Esophagus muscularis mucosa (tissue), 4 donors: ENCODE results near the gene RIPOR2. TPM values are rescaled to one million over a fixed set of nuclear protein-coding genes. Genes with fewer than 3 reads are reported as not detected.

Experiments
- DNase-seq: peaks from one replicate; pipeline ENCODE4 v3.0.0-alpha.2; 2017; ENCODE audit errors: extremely low spot score
- H3K27ac ChIP-seq, 4 donors: fragments of 200-600 bp; sonication (generic); replicated peaks in 1 of 4; 1 replicate in 3 of 4; 2 replicates in 1 of 4; pipeline ENCODE4 v1.5.1; 2016 to 2019; ENCODE audit warnings: mild to moderate bottlenecking in 1 of 4
- H3K27me3 ChIP-seq, 4 donors: fragments of 200-600 bp; sonication (generic); one replicate each; pipeline versions ENCODE4 v1.5.1 to v1.6.0; 2016 to 2019
- H3K36me3 ChIP-seq, 4 donors: fragments of 200-600 bp; sonication (generic); one replicate each; pipeline ENCODE4 v1.5.1; 2016 to 2019
- H3K4me1 ChIP-seq, 4 donors: fragments of 200-600 bp; sonication (generic); one replicate each; pipeline ENCODE4 v1.5.1; 2016 to 2019
- H3K4me3 ChIP-seq, 4 donors: fragments of 200-600 bp; sonication (generic); 1 replicate in 2 of 4; 2 replicates in 2 of 4; pipeline ENCODE4 v1.5.1; 2016 to 2019; ENCODE audit warnings: mild to moderate bottlenecking in 4 of 4, moderate library complexity in 1 of 4
- H3K9me3 ChIP-seq, 4 donors: fragments of 200-600 bp; sonication (generic); 1 replicate in 3 of 4; 2 replicates in 1 of 4; pipeline ENCODE4 v1.5.1; 2016 to 2019
- CTCF ChIP-seq, 3 experiments: fragments of 200-600 bp in 2 of 3; fragments of 450-650 bp in 1 of 3; sonication (generic) in 2 of 3; IDR thresholded peaks; one replicate each; pipeline ENCODE4 v1.5.1; 2017 to 2019; ENCODE audit warnings: antibody characterized with exemption in 3 of 3, mild to moderate bottlenecking in 2 of 3, moderate library complexity in 1 of 3
- EP300 ChIP-seq: sonication (generic); formaldehyde crosslinking; IDR thresholded peaks from one replicate; pipeline ENCODE4 v1.6.1; 2017; ENCODE audit warnings: antibody characterized with exemption
- POLR2A ChIP-seq: fragments of 450-650 bp; IDR thresholded peaks from one replicate; pipeline ENCODE4 v1.6.1; 2017; ENCODE audit warnings: antibody characterized with exemption, moderate library complexity, mild to moderate bottlenecking, low read depth
- POLR2AphosphoS5 ChIP-seq, 2 donors: sonication (generic); formaldehyde crosslinking; IDR thresholded peaks; one replicate each; pipeline ENCODE4 v1.6.1; 2017; ENCODE audit warnings: antibody characterized with exemption in 2 of 2
- WGBS: methylation state at CpG from one replicate; pipeline ENCODE4 v1.1.5; 2018; 5-methylcytosine and 5-hydroxymethylcytosine counted together
- intact Hi-C: fragments of 100-400 bp; cut with DNase I; formaldehyde crosslinking; loops from one replicate; pipeline ENCODE4 v1.15.1; 2023
- total RNA-seq, 4 donors: library from RNA; depleted of rRNA; stranded (reverse); fragments of >200 nt; gene quantifications; one replicate each; pipeline versions ENCODE4 v1.1.0 to v1.2.1, GENCODE V29; 2016

RIPOR2 gene
- total RNA-seq, 4 donors from 2014 or later = 2.6 to 14.4 (median 5.1) TPM

- no peak overlapping the region for H3K27ac ChIP-seq
- no peak for DNase-seq
- WGBS = 82% methylated on average over 5 of the region's 5 CpGs
- TF ChIP-seq EP300 (no peak), POLR2AphosphoS5 (IDR thresholded peaks at IDR 0.05) (no peak), CTCF (IDR thresholded peaks at IDR 0.05) (no peak), POLR2A (no peak)
- no peaks in the 10 kb centered on the region for H3K9me3 ChIP-seq
- H3K27me3 ChIP-seq = peaks cover 0 to 4% (median 0%) of the 10 kb centered on the region in 4 donors
- H3K36me3 ChIP-seq = no peaks in the 10 kb centered on the region
- intact Hi-C loops = no loop called here
- H3K4me1 ChIP-seq = peaks cover 0 to 4% (median 1%) of the 10 kb centered on the region in 4 donors
- H3K4me3 ChIP-seq = no peak overlapping the region
Measured at GRCh38 chr6:24936641-24937317, 1.0 kb upstream of the RIPOR2 start.

- no peaks in the 10 kb centered on the region for H3K36me3 ChIP-seq
- H3K4me3 ChIP-seq = peak overlapping the region in 1 of 4 donors; percentile 13
- no peak overlapping the region for H3K27ac ChIP-seq
- H3K4me1 ChIP-seq = peaks cover 19 to 27% (median 23%) of the 10 kb centered on the region in 4 donors
- TF ChIP-seq POLR2A (no peak), CTCF (IDR thresholded peaks at IDR 0.05) (peak in 1 of 3 experiments; percentile 22)
- no peaks in the 10 kb centered on the region for H3K9me3 ChIP-seq
- peaks cover 0 to 4% (median 0%) of the 10 kb centered on the region in 4 donors for H3K27me3 ChIP-seq
- DNase-seq = no peak
- intact Hi-C loops = no loop called here
- 77% methylated on average over 7 of the region's 7 CpGs for WGBS
Measured at GRCh38 chr6:24933868-24934401, 1.8 kb downstream of the RIPOR2 start.

- 75% methylated on average over 3 of the region's 3 CpGs for WGBS
- Histone ChIP-seq H3K27ac (no peak overlapping the region), H3K9me3 (no peaks in the 10 kb centered on the region), H3K36me3 (no peaks in the 10 kb centered on the region), H3K4me3 (peak overlapping the region in 1 of 4 donors; percentile 13), H3K4me1 (peaks cover 24 to 33% (median 26%) of the 10 kb centered on the region in 4 donors), H3K27me3 (peaks cover 0 to 4% (median 0%) of the 10 kb centered on the region in 4 donors)
- no peak for TF ChIP-seq CTCF (IDR thresholded peaks at IDR 0.05)
- no peak for TF ChIP-seq POLR2A
- TF ChIP-seq EP300 = no peak
- TF ChIP-seq POLR2AphosphoS5 (IDR thresholded peaks at IDR 0.05) = no peak
- intact Hi-C loops = no loop called here
- DNase-seq = no peak
Measured at GRCh38 chr6:24933266-24933665, 2.5 kb downstream of the RIPOR2 start.

GRCh38 chr6:24932832-24933231 is 2.9 kb downstream of the RIPOR2 start:
- intact Hi-C loops = no loop called here
- H3K36me3 ChIP-seq = no peaks in the 10 kb centered on the region
- H3K4me1 ChIP-seq = peaks cover 24 to 33% (median 28%) of the 10 kb centered on the region in 4 donors
- 84% methylated on average over 3 of the region's 3 CpGs for WGBS
- peaks cover 0 to 4% (median 0%) of the 10 kb centered on the region in 4 donors for H3K27me3 ChIP-seq
- TF ChIP-seq EP300 (no peak), CTCF (IDR thresholded peaks at IDR 0.05) (no peak), POLR2AphosphoS5 (IDR thresholded peaks at IDR 0.05) (no peak), POLR2A (no peak)
- H3K27ac ChIP-seq = no peak overlapping the region
- no peak overlapping the region for H3K4me3 ChIP-seq
- no peaks in the 10 kb centered on the region for H3K9me3 ChIP-seq
- no peak for DNase-seq
